WTC11 (cell line): Measurements from ENCODE around the gene USP2.

Source experiments
- ZNF232 ChIP-seq: sonication (generic); formaldehyde crosslinking; IDR thresholded peaks from 2 replicates; pipeline ENCODE4 v1.8.0; 2022; ENCODE audit warnings: mild to moderate bottlenecking, missing genetic modification reagents
- TF ChIP-seq, protein P1 (sequence below): fragments of 200-600 bp; IDR thresholded peaks from 2 replicates; pipeline ENCODE4 v1.8.0; 2022; ENCODE audit warnings: antibody characterized with exemption

GRCh38 chr11:119317592-119318239 lies 63.8 kb downstream of the USP2 start:
- TF ChIP-seq, protein P1, sequence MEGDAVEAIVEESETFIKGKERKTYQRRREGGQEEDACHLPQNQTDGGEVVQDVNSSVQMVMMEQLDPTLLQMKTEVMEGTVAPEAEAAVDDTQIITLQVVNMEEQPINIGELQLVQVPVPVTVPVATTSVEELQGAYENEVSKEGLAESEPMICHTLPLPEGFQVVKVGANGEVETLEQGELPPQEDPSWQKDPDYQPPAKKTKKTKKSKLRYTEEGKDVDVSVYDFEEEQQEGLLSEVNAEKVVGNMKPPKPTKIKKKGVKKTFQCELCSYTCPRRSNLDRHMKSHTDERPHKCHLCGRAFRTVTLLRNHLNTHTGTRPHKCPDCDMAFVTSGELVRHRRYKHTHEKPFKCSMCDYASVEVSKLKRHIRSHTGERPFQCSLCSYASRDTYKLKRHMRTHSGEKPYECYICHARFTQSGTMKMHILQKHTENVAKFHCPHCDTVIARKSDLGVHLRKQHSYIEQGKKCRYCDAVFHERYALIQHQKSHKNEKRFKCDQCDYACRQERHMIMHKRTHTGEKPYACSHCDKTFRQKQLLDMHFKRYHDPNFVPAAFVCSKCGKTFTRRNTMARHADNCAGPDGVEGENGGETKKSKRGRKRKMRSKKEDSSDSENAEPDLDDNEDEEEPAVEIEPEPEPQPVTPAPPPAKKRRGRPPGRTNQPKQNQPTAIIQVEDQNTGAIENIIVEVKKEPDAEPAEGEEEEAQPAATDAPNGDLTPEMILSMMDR: no peak
- TF ChIP-seq ZNF232 (CRISPR knock-in tag): no peak
